Sciatic nerve (tissue), 2 donors: ENCODE measurements around the gene MAP3K3. TPM values are rescaled to one million over a fixed set of nuclear protein-coding genes. Genes with fewer than 3 reads are reported as not detected.
A peak's percentile ranks its signal among the peaks of the same experiment; 100 is the strongest.
"Not testable (repeated sequence)": the region's sequence is repeated elsewhere in the genome, so short reads cannot be mapped to it uniquely, and the experiment has no call there.

Experiments
- ATAC-seq: fragments of 200-7000 bp; cut with Tn5 transposase; one replicate; pipeline ENCODE4 v1.9.1; 2020; ENCODE audit warnings: mild to moderate bottlenecking, moderate library complexity
- DNase-seq: peaks from one replicate; pipeline ENCODE4 v3.0.0-alpha.2; 2020; ENCODE audit warnings: low spot score
- intact Hi-C: fragments of 100-400 bp; cut with DNase I; formaldehyde crosslinking; loops from one replicate; pipeline ENCODE4 v1.14.2; 2022
- total RNA-seq: library from RNA; stranded (reverse); fragmentation: NEBNext Ultra II Directional; extraction: Animal tissue kit (Norgen Biotek cat#: 25700); gene quantifications from one replicate; pipeline ENCODE4 v1.2.1, GENCODE V29; 2021
- donor health status: DM: no; HTN: no; CAD: no.
- donor health status: DM: no; HTN: no; CAD: no.

The MAP3K3 gene
- total RNA-seq, 1 donor from 2014 or later, result 63.4 TPM

- ATAC-seq, result peak; percentile 61
- intact Hi-C loops, result no loop called here
- DNase-seq, result peak; percentile 80
Measured at GRCh38 chr17:63700528-63701455, 78.6 kb downstream of the MAP3K3 start.

GRCh38 chr17:63701456-63701820 lies 79.2 kb downstream of the MAP3K3 start:
- intact Hi-C loops, result no loop called here
- DNase-seq (peak; percentile 54), ATAC-seq (no peak)

GRCh38 chr17:63701868-63702720 lies 79.9 kb downstream of the MAP3K3 start:
- ATAC-seq, result no peak
- intact Hi-C loops, result no loop called here

GRCh38 chr17:63702721-63703015 lies 80.5 kb downstream of the MAP3K3 start:
- no peak for ATAC-seq
- intact Hi-C loops, result no loop called here
- peak; percentile 15 for DNase-seq

More at GRCh38 chr17:63701868-63702720, 79.9 kb downstream of the MAP3K3 start:
- peak; percentile 63 for DNase-seq

- intact Hi-C loops, result no loop called here
Measured at GRCh38 chr17:63703029-63703428, 80.8 kb downstream of the MAP3K3 start.

GRCh38 chr17:63703556-63704258 lies 81.5 kb downstream of the MAP3K3 start:
- intact Hi-C loops, result no loop called here
- DNase-seq, result no peak
- no peak for ATAC-seq

More at GRCh38 chr17:63703029-63703428, 80.8 kb downstream of the MAP3K3 start:
- DNase-seq (peak; percentile 42), ATAC-seq (no peak)

GRCh38 chr17:63704259-63704576 lies 82.0 kb downstream of the MAP3K3 start:
- DNase-seq, result no peak
- no peak for ATAC-seq
- intact Hi-C loops, result no loop called here

GRCh38 chr17:63704836-63705235 lies 82.6 kb downstream of the MAP3K3 start:
- no peak for DNase-seq
- ATAC-seq, result no peak
- intact Hi-C loops, result no loop called here

GRCh38 chr17:63705657-63706056 lies 83.4 kb downstream of the MAP3K3 start:
- DNase-seq (no peak), ATAC-seq (no peak)
- intact Hi-C loops, result no loop called here

- intact Hi-C loops, result no loop called here
Measured at GRCh38 chr17:63706336-63707082, 84.3 kb downstream of the MAP3K3 start.

GRCh38 chr17:63707151-63707550 lies 84.9 kb downstream of the MAP3K3 start:
- peak; percentile 45 for DNase-seq
- no peak for ATAC-seq
- intact Hi-C loops, result no loop called here

More at GRCh38 chr17:63706336-63707082, 84.3 kb downstream of the MAP3K3 start:
- no peak for DNase-seq
- no peak for ATAC-seq

- intact Hi-C loops, result loop anchor here (2.0 kb wide), 1 partner anchor 64 kb away; the partner anchor contains the start of gene CCDC47
- ATAC-seq (no peak), DNase-seq (peak; percentile 35)
Measured at GRCh38 chr17:63709110-63709509, 86.9 kb downstream of the MAP3K3 start.

- DNase-seq, result no peak
- intact Hi-C loops, result no loop called here
- peak; percentile 39 for ATAC-seq
Measured at GRCh38 chr17:63714550-63715277, 92.5 kb downstream of the MAP3K3 start.

- intact Hi-C loops, result no loop called here
- DNase-seq, result no peak
- ATAC-seq, result no peak
Measured at GRCh38 chr17:63716426-63716825, 94.2 kb downstream of the MAP3K3 start.

GRCh38 chr17:63718988-63719387 lies 96.8 kb downstream of the MAP3K3 start:
- DNase-seq, result no peak
- peak; percentile 46 for ATAC-seq
- intact Hi-C loops, result no loop called here

- ATAC-seq, intact Hi-C loops, DNase-seq: not testable (repeated sequence)
Measured at GRCh38 chr17:63720194-63720593, 98.0 kb downstream of the MAP3K3 start.

GRCh38 chr17:63722403-63722802 lies 100.2 kb downstream of the MAP3K3 start:
- ATAC-seq, result no peak

GRCh38 chr17:63735691-63736090 lies 113.5 kb downstream of the MAP3K3 start:
- no peak for ATAC-seq
- intact Hi-C loops, result no loop called here

More at GRCh38 chr17:63722403-63722802, 100.2 kb downstream of the MAP3K3 start:
- DNase-seq, result no peak
- intact Hi-C loops, result no loop called here

More at GRCh38 chr17:63735691-63736090, 113.5 kb downstream of the MAP3K3 start:
- no peak for DNase-seq
